K562 (cell line): Measurements from ENCODE around the gene GABBR1. TPM values are rescaled to one million over a fixed set of nuclear protein-coding genes. Genes with fewer than 3 reads are reported as not detected.

Source experiments
- ATAC-seq: fragments of 200-7000 bp; cut with Tn5 transposase; 3 replicates; pipeline ENCODE4 v1.9.1; 2020; ENCODE audit warnings: moderate library complexity
- BruUV-seq: library from RNA; stranded (reverse); fragments of 400-500 nt; replicated peaks from 2 replicates; lab custom pipeline; 2021; lab: Mats Ljungman, UMichigan
- CTCF ChIA-PET: fragments of 300-600 bp; formaldehyde crosslinking; extraction: SDS; loops from one replicate; lab custom pipeline; 2021; ENCODE audit warnings: low intra/inter-chr PET ratio; lab: Yijun Ruan, JAX
- POLR2A ChIA-PET: fragments of 300-600, 350-650 bp; sonication (Branson Sonifier 250); formaldehyde crosslinking; extraction: SDS; loops from one replicate; lab custom pipeline; 2021; ENCODE audit warnings: antibody characterized with exemption, inconsistent platforms; lab: Yijun Ruan, JAX
- DNase-seq, 4 experiments: peaks; one replicate each; pipeline versions ENCODE4 v3.0.0 to v3.0.0-alpha.2; 2011 to 2018; ENCODE audit warnings: low spot score in 3 of 4, mixed read lengths in 3 of 4; ENCODE audit errors: extremely low read depth in 1 of 4
- FAIRE-seq: peaks from 2 replicates; lab custom pipeline; 2011; peaks lifted over from hg19 to GRCh38; lab: Jason Lieb, UNC
- H2AFZ ChIP-seq: 2 replicates; pipeline ENCODE4 v1.6.0; 2011; ENCODE audit warnings: low read depth, low read length, control low read depth, inconsistent platforms
- H3K27ac ChIP-seq: fragments of 200-600 bp; 3 replicates; pipeline ENCODE4 v1.8.0; 2011; ENCODE audit warnings: low read depth, mild to moderate bottlenecking, control low read depth, inconsistent platforms, low read length, moderate library complexity, mixed read lengths; ENCODE audit errors: extremely low read depth
- H3K27me3 ChIP-seq, 2 experiments: fragments of 300-600 bp in 1 of 2; 2 replicates in 1 of 2; 3 replicates in 1 of 2; pipeline versions ENCODE4 v1.6.0 to v1.8.0; 2011; ENCODE audit warnings: inconsistent platforms in 2 of 2, low read length in 2 of 2, mild to moderate bottlenecking in 1 of 2, mixed read lengths in 1 of 2, moderate library complexity in 1 of 2; ENCODE audit not compliant: control insufficient read depth in 2 of 2, insufficient read depth in 2 of 2
- H3K36me3 ChIP-seq: fragments of 300-600 bp; 3 replicates; pipeline ENCODE4 v1.8.0; 2011; ENCODE audit warnings: mild to moderate bottlenecking, low read length, inconsistent platforms; ENCODE audit not compliant: control insufficient read depth, insufficient read depth
- H3K4me1 ChIP-seq, 2 experiments: fragments of 200-600 bp in 1 of 2; replicated peaks in 1 of 2; 2 replicates in 1 of 2; 3 replicates in 1 of 2; pipeline versions ENCODE4 v1.5.1 to v1.8.0; 2011; ENCODE audit warnings: inconsistent platforms in 2 of 2, low read length in 2 of 2, mild to moderate bottlenecking in 1 of 2, mixed read lengths in 1 of 2, moderate library complexity in 1 of 2; ENCODE audit not compliant: control insufficient read depth in 2 of 2, insufficient read depth in 2 of 2
- H3K4me2 ChIP-seq: 2 replicates; pipeline ENCODE4 v1.6.1; 2011; ENCODE audit warnings: low read length, control low read depth, inconsistent platforms, mixed read lengths; ENCODE audit not compliant: insufficient read depth
- H3K4me3 ChIP-seq: fragments of 200-600 bp; sonication (generic), shearing (Covaris generic); 2 replicates; pipeline ENCODE4 v1.5.1; 2016; ENCODE audit warnings: control low read depth, inconsistent platforms
- H3K79me2 ChIP-seq: fragments of 200-600 bp; 3 replicates; pipeline ENCODE4 v1.8.0; 2011; ENCODE audit warnings: low read length, inconsistent platforms; ENCODE audit not compliant: control insufficient read depth, insufficient read depth
- H3K9ac ChIP-seq, 2 experiments: 2 replicates each; pipeline versions ENCODE4 v1.6.0 to v1.6.1; 2011; ENCODE audit warnings: low read depth in 2 of 2, low read length in 2 of 2, control low read depth in 1 of 2, inconsistent platforms in 1 of 2, mild to moderate bottlenecking in 1 of 2, mixed read lengths in 1 of 2; ENCODE audit not compliant: insufficient read depth in 1 of 2
- H3K9me1 ChIP-seq: one replicate; pipeline ENCODE4 v1.6.0; 2011; ENCODE audit warnings: inconsistent platforms, mild to moderate bottlenecking, low read length, moderate library complexity; ENCODE audit not compliant: control insufficient read depth, insufficient read depth
- H3K9me3 ChIP-seq: replicated peaks from 2 replicates; pipeline ENCODE4 v1.5.1; 2011; ENCODE audit warnings: low read depth, low read length, inconsistent platforms; ENCODE audit not compliant: control insufficient read depth, insufficient read depth
- H4K20me1 ChIP-seq: replicated peaks from 2 replicates; pipeline ENCODE4 v1.6.1; 2011; ENCODE audit warnings: low read length, inconsistent platforms, mixed read lengths; ENCODE audit not compliant: control insufficient read depth, insufficient read depth
- CREBBP ChIP-seq: IDR thresholded peaks from one replicate; pipeline ENCODE4 v1.6.1; 2012; ENCODE audit warnings: low read depth, mild to moderate bottlenecking, control low read depth, inconsistent platforms, low read length
- RAD21 ChIP-seq, 2 experiments: fragments of 250-450 bp in 1 of 2; fragments of 450-650 bp in 1 of 2; sonication (Bioruptor Pico) in 1 of 2; formaldehyde crosslinking in 1 of 2; IDR thresholded peaks in 1 of 2; conservative IDR thresholded peaks in 1 of 2; 2 replicates each; pipeline versions ENCODE4 v1.4.0 to v1.8.0; 2020 to 2022; ENCODE audit warnings: mild to moderate bottlenecking in 2 of 2, moderate library complexity in 1 of 2
- RBM34 ChIP-seq: fragments of 200-400 bp; formaldehyde crosslinking; IDR thresholded peaks from 2 replicates; pipeline ENCODE4 v1.6.1; 2018; ENCODE audit warnings: low read length, borderline replicate concordance; ENCODE audit not compliant: insufficient read depth
- ZNF263 ChIP-seq: sonication (generic); formaldehyde crosslinking; IDR thresholded peaks from 2 replicates; pipeline ENCODE4 v1.8.0; 2022; ENCODE audit warnings: mild to moderate bottlenecking, missing genetic modification reagents, borderline replicate concordance
- WGBS: fragments of 100-300 bp; shearing (Covaris generic); methylation state at CpG from one replicate; pipeline ENCODE4 v1.1.6; 2016; ENCODE audit warnings: low coverage, mixed read lengths; ENCODE audit not compliant: insufficient coverage; ENCODE audit errors: missing lambda C conversion rate; 5-methylcytosine and 5-hydroxymethylcytosine counted together
- in situ Hi-C: fragments of 300-500 bp; cut with MboI; formaldehyde crosslinking; loops from 4 replicates; pipeline ENCODE4 v1.15.0; 2018; ENCODE audit warnings: inconsistent platforms, mixed read lengths
- intact Hi-C: fragments of 100-400 bp; cut with micrococcal nuclease; formaldehyde crosslinking; loops from 2 replicates; pipeline ENCODE4 v1.14.2; 2022
- polyA plus RNA-seq, 8 experiments: library from polyadenylated mRNA; depleted of rRNA in 4 of 8; stranded (reverse) in 5 of 8; unstranded in 3 of 8; fragments of >200 nt; fragmentation: Nextera tagmentation in 2 of 8; fragmentation: Illumina TruSeq in 1 of 8; extraction: Ambion mirVana in 2 of 8; extraction: Trizol in 1 of 8; gene quantifications; 2 replicates each; pipeline versions ENCODE4 v1.2.1 to v1.2.3, GENCODE V29; 2011 to 2014; ENCODE audit warnings: inconsistent platforms in 1 of 8, missing spikeins in 1 of 8
- total RNA-seq, 7 experiments: library from RNA; depleted of rRNA in 6 of 7; stranded (reverse); fragments of >200 nt in 6 of 7; fragmentation: Illumina TruSeq in 2 of 7; extraction: Trizol in 2 of 7; gene quantifications; 2 replicates each; pipeline versions ENCODE4 v1.2.1 to v1.2.3, GENCODE V29; 2011 to 2021; ENCODE audit warnings: low replicate concordance in 1 of 7
- TF ChIP-seq, protein P1 (sequence below), 3 experiments: IDR thresholded peaks in 2 of 3; conservative IDR thresholded peaks in 1 of 3; 2 replicates each; pipeline ENCODE4 v1.5.1; 2011 to 2012; ENCODE audit warnings: low read length in 3 of 3, mild to moderate bottlenecking in 3 of 3, control low read depth in 2 of 3, improper control_type of control experiment in 1 of 3, inconsistent platforms in 1 of 3, low read depth in 1 of 3, mixed read lengths in 1 of 3, moderate library complexity in 1 of 3; ENCODE audit not compliant: insufficient read depth in 2 of 3
- TF ChIP-seq, protein P2 (sequence below), 2 experiments: fragments of 450-650 bp; formaldehyde crosslinking in 1 of 2; IDR thresholded peaks; 2 replicates each; pipeline versions ENCODE4 v1.4.0 to v1.6.1; 2014 to 2020; ENCODE audit warnings: mild to moderate bottlenecking in 2 of 2, borderline replicate concordance in 1 of 2, low read depth in 1 of 2

Gene GABBR1
- total and polyA plus RNA-seq, 9 of the 15 experiments (the other 6 are each of a cell fraction or from before 2014, with no cell fraction given): 2.2 to 48.3 (median 20.8) TPM

DNA sequence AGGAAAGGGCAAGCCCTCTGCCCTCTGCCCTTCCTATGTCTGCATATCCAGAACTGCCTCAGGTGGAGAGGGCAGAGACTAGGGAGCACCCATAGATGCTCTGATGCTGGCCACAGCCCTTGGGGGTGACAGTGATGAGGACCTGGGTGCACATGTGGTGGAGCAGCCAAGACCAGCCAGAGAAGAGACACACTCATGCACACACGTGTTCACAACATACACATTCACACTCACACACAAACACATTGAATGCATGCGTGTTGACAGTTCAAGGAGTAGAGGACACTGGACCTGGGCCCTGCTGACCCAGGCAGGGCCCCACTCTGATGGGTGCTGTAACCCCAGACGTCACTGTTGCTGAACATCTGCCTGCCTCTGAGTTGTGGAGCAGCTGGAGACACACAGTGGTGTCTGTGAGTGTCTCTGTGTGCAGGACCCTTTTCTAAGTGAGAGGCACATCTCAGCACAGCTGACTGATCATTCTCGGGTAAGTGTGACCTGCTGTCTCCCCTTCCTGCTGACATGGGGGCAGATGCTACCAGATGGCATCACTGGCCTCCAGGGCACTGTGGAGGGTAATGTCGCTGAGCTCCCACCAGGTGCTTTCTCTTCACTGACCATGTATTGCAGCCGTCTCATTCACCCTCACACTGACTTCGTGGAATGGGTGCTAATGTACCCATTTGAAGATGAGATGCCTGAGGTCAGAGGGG is 115.1 kb downstream of the GABBR1 start (continued):
- no peak for TF ChIP-seq ZNF263
- TF ChIP-seq, all 486 proteins: peak for 0

DNA sequence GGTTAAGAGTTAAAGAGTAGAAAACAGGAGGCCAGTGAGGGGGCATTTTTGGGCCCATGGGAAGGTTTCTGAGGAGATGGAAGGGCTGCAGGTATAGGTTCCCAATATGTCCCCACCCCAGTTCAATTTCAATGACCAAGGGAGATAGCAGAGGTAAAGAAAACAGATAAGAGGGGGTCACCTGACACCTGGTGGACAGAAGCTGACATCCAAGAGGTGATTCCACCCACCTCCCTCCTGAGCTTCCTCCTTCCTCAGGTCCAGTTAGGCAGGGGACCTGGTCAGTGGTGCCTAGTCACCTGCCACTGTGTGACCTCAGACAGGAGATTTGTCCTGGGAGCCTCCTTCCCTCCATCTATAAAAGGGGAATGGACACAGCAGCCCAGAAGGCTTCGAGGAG is 115.7 kb downstream of the GABBR1 start:
- BruUV-seq: no TSS peak
- CTCF ChIA-PET: no interaction called here
- H3K27ac ChIP-seq: no peak overlapping the region
- H3K27me3 ChIP-seq: peaks cover 0 to 13% of the 10 kb centered on the region in 2 experiments; a peak in 3 of 5 replicates
- no peaks in the 10 kb centered on the region for H3K9me3 ChIP-seq
- WGBS: 0% methylated on average over 1 of the region's 1 CpG
- no peak overlapping the region for H3K9ac ChIP-seq
- H3K4me3 ChIP-seq: no peak overlapping the region
- DNase-seq: no peak
- H3K79me2 ChIP-seq: no peaks in the 10 kb centered on the region
- no peaks in the 10 kb centered on the region for H3K36me3 ChIP-seq
- intact Hi-C loops: loop anchor here (5.0 kb wide), 1 partner anchor 80 kb away; the partner anchor contains the start of gene OR10C1
- TF ChIP-seq CREBBP (no peak), RAD21 (CRISPR knock-in tag; conservative IDR thresholded peaks at IDR 0.05 in 1 of 2, IDR thresholded peaks at IDR 0.05 in 1 of 2) (peak; percentile 15 to 37; a peak in 3 of 4 replicates), RBM34 (no peak)
- TF ChIP-seq, protein P1, sequence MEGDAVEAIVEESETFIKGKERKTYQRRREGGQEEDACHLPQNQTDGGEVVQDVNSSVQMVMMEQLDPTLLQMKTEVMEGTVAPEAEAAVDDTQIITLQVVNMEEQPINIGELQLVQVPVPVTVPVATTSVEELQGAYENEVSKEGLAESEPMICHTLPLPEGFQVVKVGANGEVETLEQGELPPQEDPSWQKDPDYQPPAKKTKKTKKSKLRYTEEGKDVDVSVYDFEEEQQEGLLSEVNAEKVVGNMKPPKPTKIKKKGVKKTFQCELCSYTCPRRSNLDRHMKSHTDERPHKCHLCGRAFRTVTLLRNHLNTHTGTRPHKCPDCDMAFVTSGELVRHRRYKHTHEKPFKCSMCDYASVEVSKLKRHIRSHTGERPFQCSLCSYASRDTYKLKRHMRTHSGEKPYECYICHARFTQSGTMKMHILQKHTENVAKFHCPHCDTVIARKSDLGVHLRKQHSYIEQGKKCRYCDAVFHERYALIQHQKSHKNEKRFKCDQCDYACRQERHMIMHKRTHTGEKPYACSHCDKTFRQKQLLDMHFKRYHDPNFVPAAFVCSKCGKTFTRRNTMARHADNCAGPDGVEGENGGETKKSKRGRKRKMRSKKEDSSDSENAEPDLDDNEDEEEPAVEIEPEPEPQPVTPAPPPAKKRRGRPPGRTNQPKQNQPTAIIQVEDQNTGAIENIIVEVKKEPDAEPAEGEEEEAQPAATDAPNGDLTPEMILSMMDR (IDR thresholded peaks at IDR 0.05 in 2 of 3, conservative IDR thresholded peaks at IDR 0.05 in 1 of 3; ENCODE audit: insufficient read depth in 2 of 3, low read depth in 1 of 3, low read length in 3 of 3): peak in 2 of 3 experiments; percentile 20 to 24; a peak in 1 of 6 replicates
- TF ChIP-seq, protein P2, sequence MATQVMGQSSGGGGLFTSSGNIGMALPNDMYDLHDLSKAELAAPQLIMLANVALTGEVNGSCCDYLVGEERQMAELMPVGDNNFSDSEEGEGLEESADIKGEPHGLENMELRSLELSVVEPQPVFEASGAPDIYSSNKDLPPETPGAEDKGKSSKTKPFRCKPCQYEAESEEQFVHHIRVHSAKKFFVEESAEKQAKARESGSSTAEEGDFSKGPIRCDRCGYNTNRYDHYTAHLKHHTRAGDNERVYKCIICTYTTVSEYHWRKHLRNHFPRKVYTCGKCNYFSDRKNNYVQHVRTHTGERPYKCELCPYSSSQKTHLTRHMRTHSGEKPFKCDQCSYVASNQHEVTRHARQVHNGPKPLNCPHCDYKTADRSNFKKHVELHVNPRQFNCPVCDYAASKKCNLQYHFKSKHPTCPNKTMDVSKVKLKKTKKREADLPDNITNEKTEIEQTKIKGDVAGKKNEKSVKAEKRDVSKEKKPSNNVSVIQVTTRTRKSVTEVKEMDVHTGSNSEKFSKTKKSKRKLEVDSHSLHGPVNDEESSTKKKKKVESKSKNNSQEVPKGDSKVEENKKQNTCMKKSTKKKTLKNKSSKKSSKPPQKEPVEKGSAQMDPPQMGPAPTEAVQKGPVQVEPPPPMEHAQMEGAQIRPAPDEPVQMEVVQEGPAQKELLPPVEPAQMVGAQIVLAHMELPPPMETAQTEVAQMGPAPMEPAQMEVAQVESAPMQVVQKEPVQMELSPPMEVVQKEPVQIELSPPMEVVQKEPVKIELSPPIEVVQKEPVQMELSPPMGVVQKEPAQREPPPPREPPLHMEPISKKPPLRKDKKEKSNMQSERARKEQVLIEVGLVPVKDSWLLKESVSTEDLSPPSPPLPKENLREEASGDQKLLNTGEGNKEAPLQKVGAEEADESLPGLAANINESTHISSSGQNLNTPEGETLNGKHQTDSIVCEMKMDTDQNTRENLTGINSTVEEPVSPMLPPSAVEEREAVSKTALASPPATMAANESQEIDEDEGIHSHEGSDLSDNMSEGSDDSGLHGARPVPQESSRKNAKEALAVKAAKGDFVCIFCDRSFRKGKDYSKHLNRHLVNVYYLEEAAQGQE (IDR thresholded peaks at IDR 0.05; ENCODE audit: borderline replicate concordance): peak; percentile 13; the same call in 1 of the 2 replicates
- TF ChIP-seq, protein P2 (CRISPR knock-in tag; IDR thresholded peaks at IDR 0.05; ENCODE audit: low read depth): no peak
- TF ChIP-seq, all 486 proteins: peak for 3
- no peak overlapping the region for H2AFZ ChIP-seq
- no peak overlapping the region for H3K4me2 ChIP-seq
- H3K4me1 ChIP-seq: no peaks in the 10 kb centered on the region
- FAIRE-seq (no peak), ATAC-seq (no peak)
- H4K20me1 ChIP-seq: no peaks in the 10 kb centered on the region
- in situ Hi-C loops: no loop called here
- POLR2A ChIA-PET: no interaction called here
- H3K9me1 ChIP-seq: no peaks in the 10 kb centered on the region
